Limb (tissue), 2 donors: ENCODE measurements around the gene TSR3.

Source experiments
- DNase-seq, 2 donors: peaks; one replicate each; pipeline ENCODE4 v3.0.0-alpha.2; 2016; ENCODE audit errors: extremely low spot score in 2 of 2

Gene TSR3

DNA sequence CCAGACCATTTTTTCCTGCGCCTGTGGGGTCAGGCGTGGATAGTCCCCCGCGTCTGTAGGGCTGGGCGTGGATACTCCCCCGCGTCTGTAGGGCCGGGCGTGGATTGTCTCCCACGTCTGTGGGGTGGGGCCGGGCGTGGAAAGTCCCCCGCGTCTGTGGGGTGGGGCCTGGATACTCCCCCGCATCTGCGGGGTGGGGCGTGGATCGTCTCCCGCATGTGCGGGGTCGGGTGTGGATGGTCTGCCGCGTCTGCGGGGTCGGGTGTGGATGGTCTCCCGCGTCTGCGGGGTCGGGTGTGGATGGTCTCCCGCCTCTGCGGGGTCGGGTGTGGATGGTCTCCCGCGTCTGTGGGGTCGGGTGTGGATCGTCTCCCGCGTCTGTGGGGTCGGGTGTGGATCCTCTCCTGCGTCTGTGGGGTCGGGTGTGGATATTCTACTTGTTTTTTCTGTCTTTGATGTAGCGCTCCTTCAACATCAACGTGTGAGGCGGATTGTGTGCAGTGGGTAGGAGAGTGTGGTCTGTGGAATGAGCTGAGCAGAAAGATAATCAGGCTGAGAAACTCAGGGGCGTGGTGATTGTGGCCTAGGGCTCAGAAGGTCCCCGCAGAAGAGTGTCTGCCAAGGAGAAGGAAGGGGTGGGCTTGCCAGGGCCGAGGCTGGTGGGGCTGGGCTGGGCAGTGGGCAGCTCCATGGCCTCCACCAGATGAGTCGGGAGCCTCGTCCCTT lies 3.3 kb upstream of the TSR3 start:
- DNase-seq, result no peak

DNA sequence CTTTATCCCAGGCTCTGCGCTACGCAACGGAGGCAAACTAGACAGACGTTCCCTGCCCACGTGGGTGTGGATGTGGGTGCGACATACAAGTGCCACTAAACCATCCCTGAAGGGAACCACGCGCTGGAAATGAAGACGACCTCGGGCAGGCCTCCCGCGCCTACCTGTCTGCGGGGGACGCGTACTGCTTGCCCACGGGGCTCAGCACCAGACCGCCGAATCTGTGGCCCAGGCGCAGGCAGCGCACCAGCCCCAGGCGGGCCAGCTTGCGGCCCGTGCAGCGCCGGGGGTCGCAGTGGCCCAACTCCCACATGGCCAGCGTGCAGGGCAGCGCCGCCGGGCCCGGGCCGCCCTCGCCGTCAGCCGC lies 480 bp downstream of the TSR3 start:
- DNase-seq, result no peak

DNA sequence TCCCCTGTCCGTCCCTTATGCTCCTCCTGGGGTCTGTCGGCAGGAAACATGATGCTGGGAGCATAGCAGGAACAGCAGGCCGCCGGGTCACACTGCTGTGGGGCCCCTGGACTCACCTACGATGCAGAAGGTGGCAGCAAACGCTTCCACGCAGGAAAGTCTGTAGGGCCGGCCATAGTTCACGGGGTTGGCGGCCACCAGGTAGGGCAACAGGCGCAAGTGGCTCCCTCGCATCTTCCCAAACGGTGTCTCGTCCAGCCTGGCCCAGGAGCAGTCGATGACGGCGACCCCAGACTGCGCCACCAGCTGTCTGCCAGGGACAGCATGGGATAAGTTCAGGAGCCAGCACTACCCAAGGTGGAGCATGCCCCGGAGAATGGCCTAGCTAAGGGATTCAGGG lies 987 bp downstream of the TSR3 start:
- DNase-seq, result no peak

DNA sequence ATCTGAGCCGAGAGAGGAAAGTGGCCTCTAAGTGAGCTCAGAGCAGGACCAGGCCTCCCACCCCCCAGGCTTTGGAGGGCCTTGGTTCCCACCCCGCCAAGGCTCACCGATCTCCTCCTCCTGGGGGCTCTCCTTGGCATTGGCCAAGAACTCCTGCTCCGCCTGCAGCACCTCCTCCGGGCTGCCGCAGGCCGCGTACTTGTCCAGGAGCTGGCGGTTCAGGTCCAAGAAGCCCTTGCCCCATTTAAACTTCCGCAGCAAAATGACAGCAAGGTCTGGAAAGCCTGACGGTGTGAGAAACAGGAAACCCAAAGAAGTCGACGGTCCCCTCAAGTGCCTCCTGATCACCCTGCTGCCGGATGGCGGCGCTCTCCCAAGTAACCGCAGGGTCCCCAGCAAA lies 1.7 kb downstream of the TSR3 start:
- no peak for DNase-seq

DNA sequence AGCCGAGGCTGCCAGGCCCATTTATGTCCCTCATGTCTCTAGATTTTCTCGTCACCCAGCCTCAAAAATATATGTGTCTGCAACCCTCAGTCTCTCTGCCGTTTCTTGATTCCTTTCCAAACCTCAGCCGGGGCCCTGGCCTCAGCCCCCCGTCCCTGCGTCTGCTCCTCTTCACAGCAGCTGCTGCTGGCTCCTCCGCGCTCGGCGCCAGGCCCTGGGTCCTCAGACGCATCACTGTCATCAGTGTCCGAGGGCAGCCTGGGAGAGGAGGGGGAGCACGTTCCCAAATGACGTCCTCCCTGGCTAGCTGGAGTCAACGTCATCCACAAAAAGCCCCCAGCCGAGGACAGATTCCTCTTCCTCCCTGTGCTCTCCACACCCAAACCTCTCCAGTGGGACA lies 2.3 kb downstream of the TSR3 start:
- DNase-seq, result no peak

DNA sequence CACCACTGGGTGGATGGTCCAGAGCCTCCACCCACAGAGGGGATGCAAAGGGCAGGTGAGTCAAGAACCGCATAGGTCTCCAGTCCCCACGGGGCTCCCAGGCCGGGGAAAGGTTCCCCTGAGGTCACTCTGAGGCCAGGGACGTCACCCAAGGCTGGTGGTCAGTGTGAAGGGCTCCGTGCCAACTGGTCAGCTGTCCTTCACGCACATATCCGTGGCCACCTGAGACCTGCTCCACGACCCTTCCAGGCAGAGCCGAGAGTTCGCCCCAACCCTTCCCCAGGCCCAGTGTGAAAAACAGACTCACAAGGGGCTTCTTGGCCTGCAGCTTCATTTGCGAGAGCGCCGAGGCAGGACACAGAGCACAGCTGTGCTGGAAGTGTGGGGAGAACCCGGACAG lies 2.8 kb downstream of the TSR3 start:
- DNase-seq, result no peak

DNA sequence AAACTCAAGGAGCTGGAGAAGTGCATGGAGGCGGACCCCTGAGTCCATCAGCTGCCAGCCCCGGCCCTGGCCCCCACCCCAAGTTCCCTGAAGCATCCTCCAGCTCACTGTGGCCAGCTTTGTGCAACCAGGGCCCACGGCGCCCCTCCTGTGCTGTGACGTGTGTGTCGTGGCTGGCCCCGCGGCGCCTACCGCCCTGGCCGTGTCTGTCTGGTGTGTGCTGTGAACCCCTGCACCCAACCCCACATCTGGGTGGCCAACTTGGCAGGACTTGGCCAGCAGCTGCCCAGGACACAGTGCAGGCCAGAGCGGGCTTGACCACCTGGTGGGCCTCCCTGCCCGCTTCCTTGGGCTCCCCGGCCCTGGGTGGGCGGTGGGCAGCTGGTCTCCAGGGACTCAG lies 3.2 kb downstream of the TSR3 start:
- DNase-seq, result no peak

DNA sequence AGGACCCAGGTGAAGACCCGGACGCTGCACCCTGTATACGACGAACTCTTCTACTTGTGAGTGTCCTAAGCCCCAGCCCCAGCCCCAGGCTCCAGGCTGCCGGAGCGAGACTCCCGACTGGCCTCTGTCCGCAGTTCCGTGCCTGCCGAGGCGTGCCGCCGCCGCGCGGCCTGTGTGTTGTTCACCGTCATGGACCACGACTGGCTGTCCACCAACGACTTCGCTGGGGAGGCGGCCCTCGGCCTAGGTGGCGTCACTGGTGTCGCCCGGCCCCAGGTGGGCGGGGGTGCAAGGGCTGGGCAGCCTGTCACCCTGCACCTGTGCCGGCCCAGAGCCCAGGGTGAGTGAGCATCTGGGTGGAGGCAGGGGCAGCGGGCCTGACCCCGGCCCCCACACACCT lies 3.7 kb downstream of the TSR3 start:
- no peak for DNase-seq

DNA sequence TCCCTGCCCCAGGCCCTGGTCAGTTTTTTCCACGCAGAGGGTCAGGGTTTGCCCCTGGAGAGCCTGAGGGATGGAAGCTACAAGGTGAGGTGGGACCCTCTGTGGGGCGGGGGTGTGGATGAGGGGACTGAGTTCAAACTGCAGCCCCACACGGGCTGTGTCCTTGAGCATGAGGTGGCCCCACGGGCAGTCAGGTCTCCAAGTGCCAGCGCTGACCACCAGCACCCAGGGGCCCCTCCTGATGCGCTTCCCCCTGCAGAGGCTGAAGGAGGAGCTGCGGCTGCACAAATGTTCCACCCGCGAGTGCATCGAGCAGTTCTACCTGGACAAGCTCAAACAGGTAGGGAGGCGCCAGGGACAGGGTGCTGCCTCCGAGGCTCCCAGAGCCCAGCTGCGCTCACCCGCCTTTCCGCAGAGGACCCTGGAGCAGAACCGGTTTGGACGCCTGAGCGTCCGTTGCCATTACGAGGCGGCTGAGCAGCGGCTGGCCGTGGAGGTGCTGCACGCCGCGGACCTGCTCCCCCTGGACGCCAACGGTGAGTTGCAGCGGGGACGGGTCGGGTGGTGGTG lies 4.3 kb downstream of the TSR3 start:
- no peak for DNase-seq

DNA sequence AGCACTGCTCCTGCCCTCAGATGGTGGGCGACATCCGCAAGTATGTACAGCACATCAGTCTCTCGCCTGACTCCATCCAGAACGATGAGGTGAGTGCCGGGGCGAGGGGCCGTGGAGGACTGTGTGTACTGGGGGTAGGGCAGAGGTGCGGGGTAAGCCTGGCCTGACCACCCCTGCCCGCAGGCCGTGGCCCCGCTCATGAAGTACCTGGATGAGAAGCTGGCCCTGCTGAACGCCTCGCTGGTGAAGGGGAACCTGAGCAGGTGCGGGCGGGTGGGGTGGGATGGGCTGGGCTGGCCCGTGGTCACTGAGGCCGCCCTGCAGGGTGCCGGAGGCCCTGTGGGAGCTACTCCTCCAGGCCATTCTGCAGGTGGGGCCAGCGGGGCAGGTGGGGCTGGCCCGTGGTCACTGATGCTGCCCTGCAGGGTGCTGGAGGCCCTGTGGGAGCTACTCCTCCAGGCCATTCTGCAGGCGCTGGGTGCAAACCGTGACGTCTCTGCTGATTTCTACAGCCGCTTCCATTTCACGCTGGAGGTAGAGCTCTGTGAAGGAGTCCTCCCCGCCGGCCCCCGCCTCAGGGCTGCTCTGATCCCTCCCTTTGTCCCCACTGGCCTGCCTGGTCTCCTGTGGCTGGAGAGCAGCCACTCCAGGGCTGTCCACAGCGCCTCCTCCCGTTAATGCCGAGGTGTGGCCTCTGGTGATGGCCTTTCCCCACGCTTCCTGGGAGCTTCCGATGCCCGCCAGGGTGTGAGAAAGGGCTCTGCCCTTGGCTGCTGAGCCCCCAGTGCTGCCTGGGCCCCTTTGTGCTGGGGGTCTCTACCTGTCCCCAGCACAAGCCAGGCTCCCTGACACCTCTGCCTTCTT lies 5.0 kb downstream of the TSR3 start:
- DNase-seq, result no peak

DNA sequence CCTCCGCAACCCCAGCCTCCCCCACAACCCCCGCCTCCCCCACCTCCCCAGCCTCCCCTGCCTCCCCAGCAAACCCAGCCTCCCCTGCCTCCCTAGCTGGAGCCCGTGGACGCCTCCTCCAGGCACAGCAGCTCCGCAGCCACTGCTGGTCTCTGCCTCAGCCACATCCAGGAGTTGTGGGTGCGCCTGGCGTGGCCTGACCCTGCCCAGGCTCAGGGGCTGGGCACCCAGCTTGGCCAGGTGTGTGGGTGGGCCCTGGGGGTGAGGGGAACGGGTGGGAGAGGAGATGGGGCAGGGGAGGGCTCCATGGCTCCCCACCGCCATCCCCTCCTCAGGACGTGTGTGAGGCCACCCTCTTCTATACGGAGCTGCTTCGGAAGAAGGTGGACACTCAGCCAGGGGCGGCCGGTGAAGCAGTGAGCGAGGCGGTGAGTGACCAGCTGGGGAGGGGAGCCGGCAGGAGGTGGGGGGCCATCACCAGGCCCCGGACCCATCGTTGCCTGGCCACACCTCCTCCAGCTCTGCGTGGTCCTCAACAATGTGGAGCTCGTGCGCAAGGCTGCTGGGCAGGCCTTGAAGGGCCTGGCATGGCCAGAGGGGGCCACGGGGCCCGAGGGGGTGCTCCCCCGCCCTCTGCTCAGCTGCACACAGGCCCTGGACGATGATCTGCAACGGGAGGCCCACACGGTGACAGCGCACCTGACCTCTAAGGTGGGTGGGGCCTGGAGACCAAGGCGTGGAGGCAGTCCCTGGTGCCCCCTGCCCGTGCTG lies 5.8 kb downstream of the TSR3 start:
- no peak for DNase-seq

DNA sequence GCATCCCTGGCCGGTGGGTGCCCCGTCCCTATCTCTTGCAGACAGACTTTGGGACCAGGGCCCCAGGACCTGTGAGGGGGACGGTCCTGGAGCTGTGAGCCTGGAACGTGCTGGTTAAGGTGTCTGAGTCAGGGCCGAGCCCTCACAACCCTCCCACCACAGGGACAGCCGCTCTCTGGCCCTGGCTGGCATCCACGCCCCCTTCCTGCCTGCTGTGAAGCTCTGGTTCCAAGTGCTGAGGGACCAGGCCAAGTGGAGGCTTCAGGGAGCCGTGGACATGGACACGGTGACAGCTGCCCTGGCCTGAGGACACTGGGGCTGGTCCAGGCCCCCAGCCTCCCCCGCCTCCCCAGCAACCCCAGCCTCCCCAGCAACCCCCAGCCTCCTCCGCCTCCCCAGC lies 6.6 kb downstream of the TSR3 start:
- no peak for DNase-seq

DNA sequence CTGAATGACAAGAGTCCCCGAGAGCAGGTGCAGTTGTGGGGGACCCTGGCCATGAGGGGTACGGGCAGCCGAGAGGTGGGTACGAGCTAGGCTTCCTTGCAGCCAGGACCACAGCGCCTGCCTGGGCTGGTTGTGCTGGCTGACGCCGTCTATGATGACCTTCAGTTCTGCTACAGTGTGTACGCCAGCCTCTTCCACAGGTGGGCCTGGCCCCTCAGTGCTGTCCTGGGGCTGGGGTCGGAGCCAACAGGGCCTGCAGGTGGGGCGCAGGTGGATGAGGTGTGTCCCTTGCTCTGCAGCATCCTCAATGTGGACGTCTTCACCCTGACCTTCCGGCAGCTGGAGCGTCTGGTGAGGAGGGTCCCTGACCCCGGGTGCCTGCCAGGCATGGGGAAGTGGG lies 7.2 kb downstream of the TSR3 start:
- DNase-seq, result no peak

DNA sequence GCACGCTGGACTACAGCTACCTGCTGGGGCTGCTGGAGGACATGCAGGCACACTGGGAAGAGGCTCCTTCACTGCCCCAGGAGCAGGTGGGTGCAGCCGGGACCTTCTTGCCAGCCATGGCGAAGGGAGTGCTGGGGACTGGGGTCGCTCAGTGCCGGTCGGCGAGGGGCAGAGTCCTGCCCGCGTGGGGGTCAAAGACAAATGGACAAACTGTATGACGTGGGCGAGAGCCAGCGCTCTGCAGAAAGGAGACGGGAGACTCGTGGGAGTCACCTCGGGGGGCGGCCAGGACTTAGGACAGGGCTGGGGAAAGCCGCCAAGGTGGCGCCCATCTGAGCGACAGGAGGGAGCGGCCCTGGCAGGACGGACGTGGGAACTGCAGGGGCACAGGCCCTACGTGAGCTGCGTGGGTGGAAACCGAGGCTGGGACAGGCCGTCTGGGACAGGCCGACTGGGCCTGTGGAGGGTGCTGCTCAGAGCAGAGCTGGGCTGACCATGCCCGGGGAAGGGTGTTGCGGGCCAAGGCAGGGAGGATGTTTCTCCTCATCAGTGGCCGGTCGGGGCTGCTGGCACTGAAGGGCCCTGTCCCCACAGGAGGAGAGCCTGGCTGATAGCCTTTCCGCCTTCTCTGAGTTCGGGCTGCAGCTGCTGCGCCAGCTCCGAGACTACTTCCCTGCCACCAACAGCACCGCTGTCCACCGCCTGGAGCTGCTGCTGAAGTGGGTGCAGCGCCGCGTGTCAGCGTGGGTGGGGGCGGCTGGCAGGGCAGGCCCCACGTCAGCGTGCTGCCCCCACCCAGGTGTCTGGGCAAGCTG lies 8.0 kb downstream of the TSR3 start:
- DNase-seq, result no peak

DNA sequence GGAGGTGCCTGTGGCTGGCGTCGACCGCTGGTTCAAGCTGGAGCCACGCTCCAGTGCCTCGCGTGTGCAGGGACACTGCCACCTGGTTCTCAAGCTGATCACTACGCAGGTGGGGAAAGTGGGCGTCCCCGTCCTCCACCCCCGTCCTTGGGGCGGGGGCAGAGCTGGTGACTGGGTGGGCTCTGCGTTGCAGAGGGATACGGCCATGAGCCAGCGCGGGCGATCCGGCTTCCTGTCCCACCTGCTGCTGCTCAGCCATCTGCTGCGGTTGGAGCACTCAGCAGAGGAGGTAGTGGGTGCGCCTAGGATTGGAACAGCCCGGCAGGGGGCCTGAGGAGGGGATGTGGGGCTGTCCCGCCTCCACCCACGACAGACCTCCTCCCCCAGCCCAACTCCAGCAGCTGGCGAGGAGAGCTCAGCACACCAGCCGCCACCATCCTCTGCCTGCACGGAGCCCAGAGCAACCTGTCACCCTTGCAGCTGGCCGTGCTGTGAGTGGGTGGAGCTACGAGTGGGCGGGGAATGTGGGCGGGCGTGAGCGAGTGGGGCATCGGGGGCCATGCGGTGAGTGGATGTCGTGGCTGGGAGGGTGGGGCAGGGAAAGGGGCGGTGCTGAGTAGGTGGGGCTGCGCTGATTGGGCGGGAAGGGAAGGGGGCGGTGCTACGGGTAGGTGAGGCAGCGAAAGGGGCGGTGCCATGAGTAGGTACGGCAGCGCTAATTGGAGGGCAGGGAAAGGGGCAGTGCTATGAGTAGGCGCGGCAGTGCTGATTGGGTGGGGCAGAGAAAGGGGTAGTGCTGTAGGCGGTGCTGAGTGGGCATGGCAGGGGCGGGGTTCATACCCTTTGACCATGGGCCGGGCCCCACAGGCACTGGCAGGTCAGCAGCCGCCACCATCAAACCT lies 8.9 kb downstream of the TSR3 start:
- DNase-seq, result peak; percentile 51 to 93

DNA sequence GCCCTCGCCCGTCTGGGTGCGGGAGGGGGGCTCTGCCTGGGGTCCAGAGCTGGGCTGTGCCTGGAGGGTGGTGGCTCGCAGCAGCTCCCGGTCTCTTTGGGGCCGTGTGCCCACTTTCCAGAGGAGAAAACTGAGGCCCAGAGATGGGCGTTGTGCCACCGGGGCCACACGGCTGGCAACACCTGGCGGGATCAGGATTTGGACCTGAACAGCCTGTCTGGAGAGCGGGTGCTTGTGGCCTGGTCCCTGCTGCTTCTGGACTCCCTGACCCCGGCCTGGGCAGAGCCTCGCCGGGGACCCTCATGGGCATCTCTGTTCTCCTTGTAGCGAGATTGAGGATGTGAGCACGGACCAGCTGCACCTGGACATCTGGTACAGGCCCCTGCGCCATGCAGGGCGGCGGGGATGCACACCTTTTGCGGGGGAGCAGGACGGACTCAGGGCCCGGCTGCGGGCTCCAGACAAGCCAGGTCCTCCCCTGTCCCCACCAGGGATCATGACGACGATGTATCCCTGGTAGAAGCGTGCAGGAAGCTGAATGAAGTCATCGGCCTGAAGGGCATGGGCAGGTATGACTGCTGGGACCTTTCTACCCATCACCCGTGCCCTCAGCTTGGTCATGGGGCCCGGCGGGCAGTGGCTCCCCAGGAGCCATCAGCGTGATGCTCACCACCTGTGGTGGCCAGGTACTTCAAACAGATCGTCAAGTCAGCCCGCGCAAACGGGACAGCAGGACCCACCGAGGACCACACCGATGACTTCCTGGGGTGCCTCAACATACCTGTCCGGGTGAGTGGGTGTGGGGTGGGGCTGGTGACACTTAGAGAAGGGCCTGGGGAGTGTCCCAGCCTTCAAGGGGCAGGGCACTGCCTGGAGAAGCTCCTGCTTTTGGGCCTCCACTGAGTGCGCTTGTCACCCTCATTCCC lies 9.9 kb downstream of the TSR3 start:
- DNase-seq, result no peak

DNA sequence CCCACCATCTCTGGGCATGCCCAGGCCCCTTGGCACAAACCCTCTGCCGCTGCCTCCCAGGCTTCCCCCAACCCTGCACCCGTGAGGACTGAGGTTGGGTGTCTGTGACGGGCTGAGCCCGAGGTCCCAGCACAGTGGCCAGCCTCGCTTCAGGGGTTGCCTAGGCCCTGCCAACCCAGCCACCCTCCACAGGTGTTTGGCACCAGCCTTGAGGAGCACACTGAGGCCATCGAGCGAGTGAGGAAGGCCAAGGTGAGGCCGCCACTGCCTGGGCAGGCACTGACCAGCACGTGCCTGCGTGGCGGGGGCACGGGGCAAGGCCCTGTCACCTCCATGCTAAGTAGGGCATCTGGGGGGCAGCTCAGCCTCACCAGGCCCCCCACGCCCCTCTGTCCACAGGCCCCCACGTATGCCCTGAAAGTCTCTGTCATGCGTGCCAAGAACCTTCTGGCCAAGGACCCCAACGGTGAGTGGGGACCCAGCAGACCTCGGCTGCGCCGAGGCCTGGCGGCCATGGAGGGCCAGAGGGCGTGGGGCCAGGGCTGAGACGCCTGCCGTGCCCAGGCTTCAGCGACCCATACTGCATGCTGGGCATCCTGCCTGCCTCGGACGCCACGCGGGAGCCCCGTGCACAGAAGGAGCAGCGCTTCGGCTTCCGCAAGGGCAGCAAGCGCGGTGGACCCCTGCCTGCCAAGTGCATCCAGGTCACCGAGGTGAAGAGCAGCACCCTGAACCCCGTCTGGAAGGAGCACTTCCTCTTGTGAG lies 10.8 kb downstream of the TSR3 start:
- no peak for DNase-seq
